Endometrial microvascular endothelial cells (primary cell): Measurements from ENCODE around the gene BLOC1S2. TPM values are rescaled to one million over a fixed set of nuclear protein-coding genes. Genes with fewer than 3 reads are reported as not detected.

Experiments
- in situ Hi-C: cut with HindIII; loops from 2 replicates; pipeline ENCODE4 v1.10.0; 2017; ENCODE audit warnings: low sequenced_read_pairs, low pct_unique_long_range_greater_than_20kb; ENCODE audit errors: inconsistent ontology term
- total RNA-seq: library from RNA; depleted of rRNA; stranded (reverse); fragments of >200 nt; gene quantifications from one replicate; pipeline ENCODE4 v1.2.3, GENCODE V29; 2015; ENCODE audit errors: inconsistent ontology term

The BLOC1S2 gene
- total RNA-seq, 1 donor from 2014 or later, result 74.7 TPM

- in situ Hi-C loops, result no loop called here
These were observed 56.6 kb downstream of the BLOC1S2 start for GRCh38 chr10:100229819-100230422.

GRCh38 chr10:100223879-100224278 is 62.6 kb downstream of the BLOC1S2 start:
- in situ Hi-C loops, result no loop called here

Other genes starting within 250 kb of the BLOC1S2 start
- gene CPN1, start 204.8 kb downstream of the BLOC1S2 start, total RNA-seq, result not detected
- gene ERLIN1, start 100.7 kb downstream of the BLOC1S2 start, total RNA-seq, result 65.0 TPM
- 26.4 TPM for gene CHUK, start 57.1 kb downstream of the BLOC1S2 start, total RNA-seq
- gene CWF19L1, start 19.0 kb downstream of the BLOC1S2 start, total RNA-seq, result 38.8 TPM
- not detected for gene PKD2L1, start 43.5 kb upstream of the BLOC1S2 start, total RNA-seq
- gene SCD, start 60.6 kb upstream of the BLOC1S2 start, total RNA-seq, result 45.1 TPM
- gene WNT8B, start 176.3 kb upstream of the BLOC1S2 start, total RNA-seq, result not detected
- gene SEC31B, start 233.2 kb upstream of the BLOC1S2 start, total RNA-seq, result 0.93 TPM
- 187 TPM for gene NDUFB8, start 243.2 kb upstream of the BLOC1S2 start, total RNA-seq
- 5.4 TPM for gene HIF1AN, start 249.3 kb upstream of the BLOC1S2 start, total RNA-seq